Measurements from ENCODE around the gene GPAM. TPM values are rescaled to one million over a fixed set of nuclear protein-coding genes. Genes with fewer than 3 reads are reported as not detected.

GPAM gene
- total RNA-seq, 1 donor from 2014 or later, result 5.5 TPM

GRCh38 chr10:112161757-112162518 lies 21.6 kb downstream of the GPAM start:
- H3K4me3 ChIP-seq (ENCODE audit: low read depth, low read length), result no peak overlapping the region
- no peak for DNase-seq (ENCODE audit: low read depth)
- no peak for TF ChIP-seq CTCF (conservative IDR thresholded peaks at IDR 0.05; ENCODE audit: low read depth, low read length)

GRCh38 chr10:112160834-112161233 lies 22.7 kb downstream of the GPAM start:
- no peak overlapping the region for H3K4me3 ChIP-seq (ENCODE audit: low read depth, low read length)
- TF ChIP-seq CTCF (conservative IDR thresholded peaks at IDR 0.05; ENCODE audit: low read depth, low read length), result no peak
- no peak for DNase-seq (ENCODE audit: low read depth)

- no peak overlapping the region for H3K4me3 ChIP-seq (ENCODE audit: low read depth, low read length)
- DNase-seq (ENCODE audit: low read depth), result peak; percentile 39
- no peak for TF ChIP-seq CTCF (conservative IDR thresholded peaks at IDR 0.05; ENCODE audit: low read depth, low read length)
Observed at GRCh38 chr10:112159469-112159868, 24.1 kb downstream of the GPAM start.

GRCh38 chr10:112151524-112152039 lies 32.0 kb downstream of the GPAM start:
- no peak for TF ChIP-seq CTCF (conservative IDR thresholded peaks at IDR 0.05; ENCODE audit: low read depth, low read length)
- H3K4me3 ChIP-seq (ENCODE audit: low read depth, low read length), result no peak overlapping the region
- no peak for DNase-seq (ENCODE audit: low read depth)

GRCh38 chr10:112148331-112148730 lies 35.2 kb downstream of the GPAM start:
- no peak for TF ChIP-seq CTCF (conservative IDR thresholded peaks at IDR 0.05; ENCODE audit: low read depth, low read length)
- no peak overlapping the region for H3K4me3 ChIP-seq (ENCODE audit: low read depth, low read length)
- peak; percentile 45 for DNase-seq (ENCODE audit: low read depth)

- H3K4me3 ChIP-seq (ENCODE audit: low read depth, low read length), result no peak overlapping the region
- TF ChIP-seq CTCF (conservative IDR thresholded peaks at IDR 0.05; ENCODE audit: low read depth, low read length), result no peak
- DNase-seq (ENCODE audit: low read depth), result no peak
Observed at GRCh38 chr10:112146799-112147198, 36.8 kb downstream of the GPAM start.

GRCh38 chr10:112145263-112145662 lies 38.3 kb downstream of the GPAM start:
- no peak overlapping the region for H3K4me3 ChIP-seq (ENCODE audit: low read depth, low read length)
- TF ChIP-seq CTCF (conservative IDR thresholded peaks at IDR 0.05; ENCODE audit: low read depth, low read length), result no peak
- no peak for DNase-seq (ENCODE audit: low read depth)

Data from epithelial cell of proximal tubule (primary cell).